Gastrocnemius medialis (tissue), 4 donors: Measurements from ENCODE around the gene UBASH3B.

Experiments used
- CTCF ChIP-seq, 5 experiments: fragments of 450-650 bp in 3 of 5; fragments of 200-600 bp in 2 of 5; sonication (generic) in 2 of 5; IDR thresholded peaks in 4 of 5; conservative IDR thresholded peaks in 1 of 5; 1 replicate in 4 of 5; 2 replicates in 1 of 5; pipeline ENCODE4 v1.5.1; 2016 to 2019; ENCODE audit warnings: antibody characterized with exemption in 5 of 5, mild to moderate bottlenecking in 3 of 5, moderate library complexity in 3 of 5
- POLR2A ChIP-seq, 2 donors: fragments of 450-650 bp; IDR thresholded peaks; one replicate each; pipeline ENCODE4 v1.6.1; 2017; ENCODE audit warnings: antibody characterized with exemption in 2 of 2, mild to moderate bottlenecking in 2 of 2, moderate library complexity in 2 of 2

GRCh38 chr11:122670131-122670530 lies 14.6 kb downstream of the UBASH3B start:
- TF ChIP-seq POLR2A (IDR thresholded peaks at IDR 0.05) (no peak), CTCF (IDR thresholded peaks at IDR 0.05 in 4 of 5, conservative IDR thresholded peaks at IDR 0.05 in 1 of 5) (no peak)
